HG03097 (cell line): ENCODE results near the gene SLC16A2.
"Not testable (repeated sequence)": the region's sequence is repeated elsewhere in the genome, so short reads cannot be mapped to it uniquely, and the experiment has no call there.

Experiments
- ATAC-seq: cut with Tn5 transposase; IDR thresholded peaks from one replicate; pipeline ENCODE4 v1.9.1; 2021; ENCODE audit not compliant: unreplicated experiment, low FRiP score

Gene SLC16A2

DNA sequence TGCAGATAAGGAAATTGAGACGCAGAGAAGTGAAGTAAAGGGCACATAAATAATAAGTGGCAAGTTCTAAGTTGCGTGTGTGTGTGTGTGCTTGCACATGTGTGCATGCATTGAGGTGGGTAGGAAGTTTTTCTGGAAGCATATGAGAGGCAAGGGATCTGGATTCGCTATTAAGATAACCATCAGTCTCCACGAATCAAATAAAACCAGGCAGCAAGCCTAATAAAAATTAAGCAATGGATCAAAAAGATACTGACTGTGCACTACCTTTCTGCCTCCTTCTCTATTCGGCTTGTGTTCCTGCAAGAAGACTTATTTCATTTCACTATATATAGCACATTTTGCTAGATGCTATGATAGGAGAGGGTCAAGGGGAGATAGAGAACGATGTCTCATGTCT lies 23.8 kb downstream of the SLC16A2 start:
- ATAC-seq = no peak

DNA sequence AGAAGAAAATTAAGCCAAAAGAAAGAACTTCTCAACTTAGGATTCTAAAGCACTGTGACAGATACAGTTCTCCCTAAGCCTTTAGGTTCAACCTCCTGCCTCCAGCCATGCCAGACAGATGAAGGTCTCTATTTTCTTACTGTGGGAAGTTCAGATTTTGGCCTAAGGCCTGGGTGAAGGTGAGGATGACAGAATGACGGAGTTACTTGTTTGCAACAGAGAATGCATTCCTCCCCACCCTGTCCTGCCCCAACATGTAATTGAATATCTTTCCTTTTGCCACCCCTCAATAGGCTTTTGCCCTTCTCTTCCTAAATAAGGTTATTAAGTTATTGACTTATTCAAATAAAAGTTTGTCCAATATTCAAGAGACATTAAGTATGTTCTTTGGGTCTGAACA lies 25.6 kb downstream of the SLC16A2 start:
- ATAC-seq = no peak

GRCh38 chrX:74448669-74449068 lies 27.4 kb downstream of the SLC16A2 start:
- ATAC-seq = no peak

- no peak for ATAC-seq
Observed at GRCh38 chrX:74449322-74449936, 28.1 kb downstream of the SLC16A2 start.

- no peak for ATAC-seq
Observed at GRCh38 chrX:74449937-74450330, 28.6 kb downstream of the SLC16A2 start.

- ATAC-seq = no peak
Observed at GRCh38 chrX:74450803-74451449, 29.6 kb downstream of the SLC16A2 start.

DNA sequence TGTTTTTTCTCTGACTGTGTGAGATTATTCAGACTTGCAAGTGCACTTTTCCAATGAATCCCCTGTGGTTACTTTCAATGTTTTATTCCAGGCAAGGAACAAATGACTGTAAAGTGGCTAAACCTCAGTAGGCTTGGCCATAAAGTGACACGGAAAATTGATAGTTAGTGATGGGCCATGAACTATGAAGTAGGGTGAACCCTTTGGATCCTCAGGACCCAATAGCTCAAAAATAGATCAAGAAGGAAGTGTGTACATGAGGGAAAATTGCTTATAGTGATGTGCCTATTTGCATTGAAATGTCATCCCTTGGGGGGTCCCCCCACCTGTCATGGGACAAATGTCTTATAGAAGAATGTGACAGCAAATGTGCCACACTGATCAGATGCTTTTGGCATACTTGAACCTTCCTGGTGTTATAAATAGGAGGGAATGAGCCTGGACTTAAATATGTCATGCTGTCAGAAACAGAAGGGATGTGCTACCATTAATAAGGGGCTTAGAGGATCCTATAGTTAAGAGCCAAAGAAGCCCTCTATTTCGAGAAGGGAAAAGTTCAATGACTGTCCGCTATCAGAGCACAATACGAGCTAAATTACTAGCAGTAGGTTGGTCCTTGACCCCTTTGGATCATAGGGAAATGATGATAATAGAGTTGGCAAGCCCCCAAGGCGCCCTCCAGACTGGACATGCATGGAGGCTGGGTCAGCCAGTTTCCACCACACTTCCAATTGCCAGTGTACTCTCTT lies 30.3 kb downstream of the SLC16A2 start:
- ATAC-seq = no peak

DNA sequence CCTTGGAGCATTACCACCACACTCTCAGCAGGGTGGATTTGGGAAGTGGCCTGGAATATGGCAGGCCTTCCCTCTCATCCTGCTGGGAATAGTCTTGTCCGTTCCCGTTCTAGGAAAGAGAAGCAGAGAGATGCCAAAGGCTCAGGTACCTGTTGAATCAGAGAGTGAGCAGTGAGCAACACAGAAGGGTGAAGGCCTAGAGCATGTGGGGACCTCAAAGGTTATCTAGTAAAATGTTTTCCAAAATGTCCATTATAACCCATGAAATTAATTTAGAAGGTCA lies 30.8 kb downstream of the SLC16A2 start:
- ATAC-seq = no peak

GRCh38 chrX:74453178-74453577 lies 31.9 kb downstream of the SLC16A2 start:
- ATAC-seq = no peak

GRCh38 chrX:74454233-74454632 lies 32.9 kb downstream of the SLC16A2 start:
- ATAC-seq = not testable (repeated sequence)

DNA sequence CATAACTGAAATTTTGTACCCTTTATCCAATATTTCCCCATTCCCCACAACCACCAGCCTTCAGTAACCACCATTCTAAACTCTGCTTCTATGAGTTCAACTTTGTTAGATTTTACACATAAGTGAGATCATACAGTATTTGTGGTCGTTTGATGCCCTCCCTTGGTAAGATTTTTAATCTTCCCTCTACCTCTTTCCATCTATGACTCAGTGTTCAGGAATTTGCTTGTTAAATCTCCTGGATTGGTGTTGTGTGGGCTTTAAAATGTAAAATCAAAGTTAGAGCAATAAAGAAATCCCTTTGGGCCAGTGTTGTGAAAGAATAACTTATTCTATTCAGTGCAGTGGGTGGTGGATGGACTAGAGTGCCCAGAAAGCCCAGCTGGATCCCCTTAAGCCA lies 37.4 kb downstream of the SLC16A2 start:
- ATAC-seq = no peak

GRCh38 chrX:74461384-74461783 lies 40.1 kb downstream of the SLC16A2 start:
- no peak for ATAC-seq

DNA sequence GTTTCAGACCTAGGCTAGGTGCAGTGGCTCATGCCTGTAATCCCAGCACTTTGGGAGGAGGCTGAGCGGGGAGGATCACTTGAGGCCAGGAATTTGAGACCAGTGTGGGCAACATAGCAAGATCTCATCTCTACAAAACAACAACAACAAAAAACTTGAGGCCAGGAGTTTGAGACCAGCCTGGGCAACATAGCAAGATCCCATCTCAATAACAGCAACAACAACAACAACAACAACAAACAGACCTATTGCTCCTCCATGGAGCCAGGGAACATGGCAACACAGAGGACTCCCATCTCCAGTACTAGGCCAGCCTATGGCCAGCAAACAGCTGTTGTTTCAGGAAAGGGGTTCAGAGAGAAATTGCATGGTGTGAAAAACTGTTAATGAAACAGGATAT lies 43.4 kb downstream of the SLC16A2 start:
- ATAC-seq = no peak

- no peak for ATAC-seq
Observed at GRCh38 chrX:74465424-74465823, 44.1 kb downstream of the SLC16A2 start.

DNA sequence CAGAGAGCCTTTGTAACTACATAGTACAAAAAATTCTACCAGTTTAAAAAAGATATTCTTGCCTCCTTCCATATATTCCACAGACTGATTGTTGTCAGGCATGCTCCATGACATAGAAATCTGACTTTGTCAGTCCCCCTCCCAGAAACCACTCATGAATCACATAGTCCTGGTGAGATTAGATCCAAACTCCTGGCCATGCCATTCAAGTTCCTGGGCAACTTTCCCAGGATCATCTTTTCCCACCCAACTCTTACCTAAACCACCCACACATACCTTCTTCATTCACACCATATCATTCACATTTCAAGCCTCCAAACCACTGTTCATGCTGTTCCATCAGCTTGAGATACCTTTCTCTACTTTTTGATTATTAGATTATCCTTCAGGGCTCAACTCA lies 46.4 kb downstream of the SLC16A2 start:
- ATAC-seq = no peak

DNA sequence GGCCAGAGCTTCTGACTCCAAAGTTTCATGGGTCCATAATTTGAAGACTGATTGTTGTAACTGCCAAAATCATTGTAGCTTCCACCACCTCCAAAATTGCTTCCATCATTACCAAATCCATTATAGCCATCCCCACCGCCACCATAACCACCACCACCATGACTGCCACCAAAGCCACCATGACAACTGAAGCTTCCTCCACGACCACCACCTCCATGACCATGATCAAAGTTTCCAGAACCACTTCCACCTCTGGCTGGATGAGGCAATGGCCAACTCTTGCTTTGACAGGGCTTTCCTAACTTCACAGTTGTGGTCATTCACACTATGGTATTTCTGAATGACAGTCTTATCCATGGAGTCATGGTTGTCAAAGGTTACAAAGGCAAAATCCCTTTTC lies 51.8 kb downstream of the SLC16A2 start:
- not testable (repeated sequence) for ATAC-seq

- ATAC-seq = no peak
Observed at GRCh38 chrX:74490247-74490646, 69.0 kb downstream of the SLC16A2 start.

DNA sequence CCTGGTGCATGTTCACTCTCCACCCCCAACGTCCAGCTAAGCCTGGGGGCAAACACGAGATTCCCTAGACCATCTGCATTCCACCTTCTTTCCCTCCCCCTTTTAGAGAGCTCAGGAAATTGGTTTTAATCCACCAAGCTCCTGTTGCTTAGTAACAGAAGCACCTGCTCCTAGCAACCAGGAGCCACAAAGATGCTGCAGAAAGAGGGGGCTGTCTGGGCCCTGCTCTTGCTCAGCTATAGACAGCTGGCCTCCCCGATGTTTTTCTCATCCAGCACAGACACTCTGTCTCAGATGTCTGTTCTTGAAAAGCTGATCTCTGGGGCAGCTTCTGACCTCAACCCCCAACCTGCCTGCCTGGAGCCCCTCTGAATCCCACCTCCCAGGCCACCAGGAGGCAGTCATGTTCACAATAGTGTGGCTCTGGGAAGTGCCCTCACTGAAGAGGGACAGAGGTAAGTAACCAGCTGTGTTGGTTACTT lies 71.5 kb downstream of the SLC16A2 start:
- no peak for ATAC-seq

DNA sequence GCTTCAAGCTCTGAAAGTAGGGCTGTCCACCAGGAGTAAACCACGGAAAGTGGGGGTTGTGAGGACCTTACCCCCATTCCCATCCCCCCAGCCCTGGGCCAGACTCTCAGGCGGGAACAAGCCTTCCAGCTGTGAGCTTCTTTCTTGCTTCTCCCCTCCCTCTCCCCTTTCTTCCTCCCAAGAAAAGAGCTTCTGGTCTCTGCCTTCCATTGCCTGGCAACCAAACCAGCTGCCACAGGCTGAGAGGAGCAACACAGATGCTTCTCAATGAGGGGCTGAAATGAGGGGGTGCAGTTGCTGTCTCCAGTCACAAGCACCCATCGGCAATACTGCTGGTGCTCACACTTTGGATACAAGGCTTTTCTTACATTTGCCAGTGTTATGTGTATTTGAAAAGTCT lies 72.5 kb downstream of the SLC16A2 start:
- no peak for ATAC-seq

- no peak for ATAC-seq
Observed at GRCh38 chrX:74498924-74499323, 77.6 kb downstream of the SLC16A2 start.

GRCh38 chrX:74500067-74500466 lies 78.8 kb downstream of the SLC16A2 start:
- ATAC-seq = no peak

DNA sequence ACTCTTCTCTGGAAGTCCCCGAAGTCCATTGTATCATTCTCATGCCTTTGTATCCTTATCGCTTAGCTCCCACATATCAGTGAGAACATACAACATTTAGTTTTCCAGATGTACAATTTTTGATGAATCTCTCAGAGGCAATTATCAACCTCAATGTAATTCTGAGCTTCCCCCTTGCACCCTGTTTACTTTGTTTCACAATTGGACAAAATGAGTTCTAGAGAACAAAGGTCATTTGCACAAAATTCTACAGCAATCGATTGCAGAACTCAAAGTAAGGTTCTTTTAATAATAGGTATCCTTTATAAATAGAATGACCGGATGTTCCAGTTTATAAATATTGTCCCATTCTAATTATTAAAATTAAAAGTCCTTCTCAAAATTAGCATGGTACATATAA lies 79.3 kb downstream of the SLC16A2 start:
- no peak for ATAC-seq
